CD8-positive, alpha-beta memory T cell (primary cell): ENCODE data around the gene ZNF407. TPM values are rescaled to one million over a fixed set of nuclear protein-coding genes. Genes with fewer than 3 reads are reported as not detected.

Experiments
- CTCF ChIA-PET: fragments of 350-600 bp; sonication (Branson Sonifier 250); formaldehyde crosslinking; loops from one replicate; lab custom pipeline; 2021; ENCODE audit warnings: antibody characterized with exemption; lab: Charles Lee
- POLR2A ChIA-PET: fragments of 350-600 bp; sonication (Branson Sonifier 250); formaldehyde crosslinking; loops from one replicate; lab custom pipeline; 2021; ENCODE audit warnings: antibody characterized with exemption; lab: Charles Lee
- DNase-seq, 5 donors: peaks; one replicate each; pipeline versions ENCODE4 v3.0.0 to v3.0.0-alpha.2; 2020 to 2022; ENCODE audit warnings: mixed read lengths in 1 of 5
- H3K27ac ChIP-seq: one replicate; pipeline ENCODE4 v1.7.0; 2013; ENCODE audit warnings: low read depth, mild to moderate bottlenecking, low read length, moderate library complexity
- H3K27me3 ChIP-seq: 2 replicates; pipeline ENCODE4 v1.7.0; 2013; ENCODE audit warnings: low read length, mild to moderate bottlenecking; ENCODE audit not compliant: insufficient read depth, poor library complexity, severe bottlenecking
- H3K36me3 ChIP-seq: 2 replicates; pipeline ENCODE4 v1.7.0; 2013; ENCODE audit warnings: mild to moderate bottlenecking, low read length, moderate library complexity; ENCODE audit not compliant: insufficient read depth
- H3K4me1 ChIP-seq: 2 replicates; pipeline ENCODE4 v1.7.0; 2013; ENCODE audit warnings: mild to moderate bottlenecking, low read length, moderate library complexity; ENCODE audit not compliant: insufficient read depth
- H3K4me3 ChIP-seq: 2 replicates; pipeline ENCODE4 v1.7.0; 2013; ENCODE audit warnings: mild to moderate bottlenecking, low read length
- H3K9me3 ChIP-seq: 2 replicates; pipeline ENCODE4 v1.7.0; 2013; ENCODE audit warnings: mild to moderate bottlenecking, low read length
- H3K27ac Mint-ChIP-seq, 8 donors: one replicate each; pipeline ENCODE4 v1.8.0; 2020 to 2021; ENCODE audit warnings: mixed read lengths in 8 of 8, mild to moderate bottlenecking in 6 of 8, inconsistent platforms in 3 of 8, moderate library complexity in 3 of 8
- H3K27me3 Mint-ChIP-seq, 2 donors: one replicate each; pipeline ENCODE4 v1.8.0; 2020 to 2021; ENCODE audit warnings: mixed read lengths in 2 of 2, mild to moderate bottlenecking in 1 of 2, moderate library complexity in 1 of 2
- H3K36me3 Mint-ChIP-seq, 3 donors: one replicate each; pipeline ENCODE4 v1.8.0; 2020 to 2021; ENCODE audit warnings: mixed read lengths in 3 of 3, inconsistent platforms in 1 of 3, mild to moderate bottlenecking in 1 of 3
- H3K4me1 Mint-ChIP-seq, 3 donors: one replicate each; pipeline ENCODE4 v1.8.0; 2020 to 2021; ENCODE audit warnings: mixed read lengths in 3 of 3, inconsistent platforms in 1 of 3, mild to moderate bottlenecking in 1 of 3
- H3K4me3 Mint-ChIP-seq, 7 donors: one replicate each; pipeline ENCODE4 v1.8.0; 2020 to 2021; ENCODE audit warnings: mixed read lengths in 7 of 7, mild to moderate bottlenecking in 6 of 7, moderate library complexity in 4 of 7, inconsistent platforms in 2 of 7
- H3K9me3 Mint-ChIP-seq, 5 donors: one replicate each; pipeline ENCODE4 v1.8.0; 2020 to 2022; ENCODE audit warnings: mixed read lengths in 5 of 5, mild to moderate bottlenecking in 3 of 5, moderate library complexity in 2 of 5, inconsistent platforms in 1 of 5
- polyA plus RNA-seq: library from polyadenylated mRNA; unstranded; fragments of 300-500 nt; fragmentation: Illumina TruSeq; gene quantifications from one replicate; pipeline ENCODE4 v1.2.3, GENCODE V29; 2021
- total RNA-seq, 2 experiments: library from RNA; stranded (reverse); gene quantifications; one replicate each; pipeline ENCODE4 v1.2.3, GENCODE V29; 2021

The ZNF407 gene
- total and polyA plus RNA-seq, 3 experiments from 2014 or later = 4.1 to 15.5 (median 14.9) TPM

DNA sequence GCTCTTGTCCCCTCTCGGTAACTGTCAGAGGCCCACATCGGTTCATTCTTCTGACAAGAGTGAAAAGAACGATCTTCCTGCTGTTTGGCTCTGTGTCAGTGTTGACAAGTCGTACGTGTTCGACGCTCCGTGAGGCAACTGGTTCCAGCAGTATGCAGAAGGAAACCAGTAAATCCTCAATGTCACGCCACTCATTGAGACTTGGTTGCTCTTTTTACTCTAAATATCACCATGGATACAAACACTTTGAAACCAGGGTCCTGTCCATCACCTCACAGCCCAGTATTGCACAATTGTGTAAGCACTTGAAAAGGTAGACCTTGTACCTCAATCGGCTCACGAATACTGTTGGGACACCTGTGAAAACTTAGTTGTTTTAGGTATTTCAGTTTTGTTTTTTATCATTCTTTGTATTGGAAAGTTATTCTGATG lies 136.4 kb downstream of the ZNF407 start:
- H3K27ac ChIP-seq = no peak overlapping the region
- no peaks in the 10 kb centered on the region for H3K27me3 ChIP-seq
- H3K9me3 Mint-ChIP-seq = no peaks in the 10 kb centered on the region
- ChIA-PET CTCF (no interaction called here), POLR2A (no interaction called here)
- no peak overlapping the region for H3K4me3 Mint-ChIP-seq
- no peaks in the 10 kb centered on the region for H3K36me3 ChIP-seq
- no peak for DNase-seq
- no peak overlapping the region for H3K27ac Mint-ChIP-seq
- H3K9me3 ChIP-seq = no peaks in the 10 kb centered on the region
- H3K4me3 ChIP-seq = no peak overlapping the region
- peaks cover 3 to 10% (median 7%) of the 10 kb centered on the region in 3 donors for H3K36me3 Mint-ChIP-seq
- H3K4me1 Mint-ChIP-seq = peaks cover 1 to 9% (median 3%) of the 10 kb centered on the region in 3 donors
- no peaks in the 10 kb centered on the region for H3K4me1 ChIP-seq
- H3K27me3 Mint-ChIP-seq = no peaks in the 10 kb centered on the region

DNA sequence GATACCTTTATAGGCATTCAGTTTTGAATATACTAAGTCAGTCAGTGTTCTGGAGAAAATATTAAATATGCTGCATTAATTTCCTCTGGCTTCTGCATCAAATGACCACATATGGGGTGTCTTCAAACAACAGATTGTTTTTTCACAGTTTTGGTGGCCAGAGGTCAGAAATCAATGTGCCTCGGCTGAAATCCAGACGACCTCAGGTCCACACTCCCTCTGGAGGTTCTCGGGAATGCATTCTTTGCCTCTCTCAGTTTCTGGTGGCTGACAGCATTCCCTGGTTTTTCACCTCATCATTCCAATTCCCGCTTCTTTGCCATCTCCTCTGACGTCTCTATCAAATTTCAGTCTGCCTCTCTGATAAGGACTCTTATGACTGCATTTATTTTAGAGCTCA lies 142.3 kb downstream of the ZNF407 start:
- Histone ChIP-seq H3K4me3 (no peak overlapping the region), H3K36me3 (no peaks in the 10 kb centered on the region), H3K27me3 (no peaks in the 10 kb centered on the region), H3K27ac (no peak overlapping the region), H3K9me3 (no peaks in the 10 kb centered on the region), H3K4me1 (no peaks in the 10 kb centered on the region)
- H3K27ac Mint-ChIP-seq = peak overlapping the region in 1 of 8 donors; percentile 5
- DNase-seq = no peak
- no peaks in the 10 kb centered on the region for H3K27me3 Mint-ChIP-seq
- peaks cover 0 to 4% (median 3%) of the 10 kb centered on the region in 3 donors for H3K4me1 Mint-ChIP-seq
- ChIA-PET CTCF (no interaction called here), POLR2A (no interaction called here)
- H3K4me3 Mint-ChIP-seq = no peak overlapping the region
- H3K9me3 Mint-ChIP-seq = no peaks in the 10 kb centered on the region
- peaks cover 0 to 5% (median 0%) of the 10 kb centered on the region in 3 donors for H3K36me3 Mint-ChIP-seq

DNA sequence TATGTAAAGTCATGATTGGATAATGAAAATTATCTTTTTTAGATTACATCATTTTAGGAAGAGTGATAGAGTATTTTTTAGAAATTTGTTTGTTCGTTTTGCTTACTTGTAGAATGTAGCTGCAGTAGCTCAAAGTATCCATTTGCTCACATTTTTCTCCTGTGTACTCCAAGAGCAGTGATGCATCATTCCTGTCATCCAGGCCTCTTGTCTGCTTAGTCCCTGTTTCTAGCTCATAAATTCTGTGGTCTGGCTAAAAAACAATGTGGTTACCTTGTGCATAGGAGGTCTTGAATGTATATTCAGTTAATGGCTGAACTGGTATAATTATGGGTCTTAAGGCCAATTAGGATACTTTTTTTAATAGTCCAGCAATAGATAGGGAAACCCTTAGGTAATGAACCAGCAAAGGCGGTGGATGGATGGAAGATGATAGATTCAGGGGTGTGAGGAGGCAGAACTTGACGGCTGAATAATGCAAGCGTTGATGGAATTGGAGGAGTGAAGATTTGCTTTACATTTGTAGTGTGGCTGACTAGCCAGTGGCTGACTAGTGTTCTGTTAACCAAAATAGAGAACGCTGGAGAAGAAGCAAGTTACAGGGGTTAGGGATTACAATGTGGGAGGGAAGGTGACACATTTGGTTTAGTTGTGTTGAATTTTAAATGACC lies 145.0 kb downstream of the ZNF407 start:
- Histone ChIP-seq H3K4me1 (no peaks in the 10 kb centered on the region), H3K36me3 (no peaks in the 10 kb centered on the region), H3K4me3 (no peak overlapping the region), H3K27me3 (no peaks in the 10 kb centered on the region), H3K27ac (no peak overlapping the region), H3K9me3 (no peaks in the 10 kb centered on the region)
- no peak for DNase-seq
- ChIA-PET POLR2A (no interaction called here), CTCF (no interaction called here)
- Mint-ChIP-seq H3K27me3 (no peaks in the 10 kb centered on the region), H3K4me3 (no peak overlapping the region), H3K9me3 (no peaks in the 10 kb centered on the region), H3K27ac (peak overlapping the region in 1 of 8 donors; percentile 21), H3K36me3 (peaks cover 0 to 5% (median 0%) of the 10 kb centered on the region in 3 donors), H3K4me1 (peaks cover 3 to 5% (median 4%) of the 10 kb centered on the region in 3 donors)

DNA sequence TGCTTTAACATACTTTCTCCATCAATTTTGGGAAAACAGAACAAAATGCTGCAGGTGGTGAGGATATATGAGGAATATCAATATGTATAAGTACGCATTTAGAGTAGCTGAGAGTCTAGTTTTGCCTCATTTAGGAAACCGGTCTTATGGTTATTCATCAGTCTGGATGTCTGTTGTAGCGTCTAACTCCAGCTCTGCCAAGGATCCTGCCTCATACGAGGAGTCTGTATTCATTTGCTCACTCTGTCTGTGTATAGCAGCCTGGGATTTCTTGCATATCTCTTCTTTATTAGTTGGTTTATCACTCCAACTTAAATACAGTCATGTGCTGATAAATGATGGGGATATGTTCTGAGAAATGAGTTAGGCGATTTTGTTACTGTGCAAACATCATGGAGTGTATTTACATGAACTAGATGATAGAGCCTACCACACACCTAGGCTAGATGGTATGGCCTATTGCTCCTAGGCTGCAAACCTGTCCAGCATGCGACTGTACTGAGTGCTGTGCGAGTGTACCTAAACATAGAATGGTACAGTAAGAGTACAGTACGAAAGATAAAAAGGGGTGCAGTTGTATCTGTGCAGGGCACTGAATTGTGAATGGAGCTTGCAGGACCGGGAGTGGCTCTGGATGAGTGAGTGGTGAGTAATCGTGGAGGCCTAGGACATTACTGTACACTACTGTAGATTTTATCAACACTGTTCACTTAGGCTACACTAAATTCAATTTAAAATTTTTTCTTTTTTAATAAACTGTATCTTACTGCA lies 148.1 kb downstream of the ZNF407 start:
- POLR2A ChIA-PET = no interaction called here
- no peaks in the 10 kb centered on the region for H3K27me3 Mint-ChIP-seq
- CTCF ChIA-PET = no interaction called here

DNA sequence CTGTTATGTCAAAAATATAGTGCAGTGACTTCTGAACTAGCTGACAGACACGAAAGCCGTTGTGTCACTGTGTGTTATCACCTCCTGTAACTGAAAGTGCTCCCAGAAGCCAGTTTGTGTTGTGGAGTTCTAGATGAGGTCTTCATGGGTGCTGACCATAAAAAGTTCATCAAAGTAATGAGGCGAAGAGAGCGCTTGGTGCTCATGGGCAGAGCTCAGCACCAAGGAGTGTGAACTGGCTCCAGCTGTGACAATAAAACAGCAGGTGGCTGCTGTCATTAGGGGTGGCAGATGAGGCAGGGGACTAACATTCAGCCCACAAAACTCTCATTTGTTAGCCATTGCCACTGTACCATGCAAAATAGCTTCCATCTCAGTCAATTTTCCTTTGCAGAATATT lies 151.1 kb downstream of the ZNF407 start:
- Histone ChIP-seq H3K4me3 (no peak overlapping the region), H3K4me1 (no peaks in the 10 kb centered on the region), H3K9me3 (no peaks in the 10 kb centered on the region), H3K27ac (no peak overlapping the region), H3K27me3 (no peaks in the 10 kb centered on the region), H3K36me3 (no peaks in the 10 kb centered on the region)
- H3K9me3 Mint-ChIP-seq = peaks cover 0 to 14% (median 8%) of the 10 kb centered on the region in 5 donors
- H3K4me3 Mint-ChIP-seq = no peak overlapping the region
- ChIA-PET POLR2A (no interaction called here), CTCF (no interaction called here)
- H3K27me3 Mint-ChIP-seq = no peaks in the 10 kb centered on the region
- DNase-seq = no peak
- H3K4me1 Mint-ChIP-seq = peaks cover 3 to 8% (median 5%) of the 10 kb centered on the region in 3 donors
- H3K36me3 Mint-ChIP-seq = peaks cover 5 to 12% (median 11%) of the 10 kb centered on the region in 3 donors
- peak overlapping the region in 1 of 8 donors; percentile 28 for H3K27ac Mint-ChIP-seq

More for the DNA sequence above, 148.1 kb downstream of the ZNF407 start:
- no peak overlapping the region for H3K4me3 Mint-ChIP-seq
- H3K27ac Mint-ChIP-seq = no peak overlapping the region
- no peak for DNase-seq
- H3K27me3 ChIP-seq = no peaks in the 10 kb centered on the region
- H3K4me1 ChIP-seq = no peaks in the 10 kb centered on the region
- H3K4me1 Mint-ChIP-seq = peaks cover 3 to 8% (median 4%) of the 10 kb centered on the region in 3 donors
- no peaks in the 10 kb centered on the region for H3K36me3 ChIP-seq
- H3K27ac ChIP-seq = no peak overlapping the region
- H3K4me3 ChIP-seq = no peak overlapping the region
- no peaks in the 10 kb centered on the region for H3K9me3 ChIP-seq
- H3K9me3 Mint-ChIP-seq = peaks cover 0 to 3% (median 2%) of the 10 kb centered on the region in 5 donors
- peaks cover 0 to 10% (median 5%) of the 10 kb centered on the region in 3 donors for H3K36me3 Mint-ChIP-seq

DNA sequence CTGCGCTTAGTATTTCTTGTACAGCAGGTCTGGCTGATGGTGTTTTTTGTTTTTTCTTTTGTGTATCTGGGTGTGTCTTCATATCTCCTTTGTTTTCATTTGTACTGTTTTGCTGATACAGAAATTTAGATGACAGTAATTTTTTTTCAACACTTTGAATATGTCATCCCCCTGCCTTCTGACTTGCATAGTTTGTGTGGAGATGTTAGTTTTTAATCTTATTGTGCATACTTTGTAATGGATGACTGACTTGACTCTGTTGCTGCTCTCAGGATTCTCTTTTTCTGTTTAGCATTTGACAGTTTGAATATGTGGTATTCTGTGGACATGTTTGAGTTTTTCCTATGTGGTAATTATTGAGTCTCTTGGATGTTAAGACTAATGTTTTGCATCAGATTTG lies 161.3 kb downstream of the ZNF407 start:
- Mint-ChIP-seq H3K27me3 (no peaks in the 10 kb centered on the region), H3K9me3 (peaks cover 15 to 32% (median 20%) of the 10 kb centered on the region in 5 donors), H3K27ac (no peak overlapping the region), H3K4me3 (no peak overlapping the region), H3K36me3 (peaks cover 10 to 35% (median 20%) of the 10 kb centered on the region in 3 donors), H3K4me1 (peaks cover 10 to 16% (median 12%) of the 10 kb centered on the region in 3 donors)
- Histone ChIP-seq H3K4me1 (no peaks in the 10 kb centered on the region), H3K27me3 (no peaks in the 10 kb centered on the region), H3K4me3 (no peak overlapping the region), H3K9me3 (no peaks in the 10 kb centered on the region), H3K36me3 (no peaks in the 10 kb centered on the region), H3K27ac (no peak overlapping the region)
- CTCF ChIA-PET = no interaction called here
- no peak for DNase-seq
- POLR2A ChIA-PET = no interaction called here

DNA sequence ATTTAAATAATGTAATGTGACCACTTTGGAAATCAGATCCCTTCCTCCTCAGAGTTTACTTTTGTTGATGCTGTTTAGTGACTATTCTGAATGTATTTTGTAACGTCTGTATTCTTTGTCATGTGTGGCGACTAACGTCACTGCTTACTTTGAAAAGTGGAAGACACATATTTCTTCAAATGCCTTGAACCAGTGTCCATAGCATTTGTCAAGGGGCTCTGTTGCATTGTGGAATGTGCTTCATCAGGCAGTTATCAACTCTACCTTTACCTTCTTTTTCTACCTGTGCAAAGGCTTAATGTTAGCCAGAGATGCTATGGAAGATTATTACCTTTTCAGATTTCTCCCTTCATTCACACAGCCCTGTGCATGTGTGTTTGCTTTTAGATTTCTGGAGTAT lies 162.4 kb downstream of the ZNF407 start:
- H3K4me1 ChIP-seq = no peaks in the 10 kb centered on the region
- DNase-seq = no peak
- no peak overlapping the region for H3K4me3 Mint-ChIP-seq
- no peaks in the 10 kb centered on the region for H3K27me3 ChIP-seq
- CTCF ChIA-PET = no interaction called here
- no peak overlapping the region for H3K27ac Mint-ChIP-seq
- H3K27me3 Mint-ChIP-seq = no peaks in the 10 kb centered on the region
- peaks cover 4 to 14% (median 7%) of the 10 kb centered on the region in 3 donors for H3K4me1 Mint-ChIP-seq
- no peak overlapping the region for H3K4me3 ChIP-seq
- no peak overlapping the region for H3K27ac ChIP-seq
- POLR2A ChIA-PET = no interaction called here
- H3K36me3 ChIP-seq = no peaks in the 10 kb centered on the region
- peaks cover 15 to 32% (median 21%) of the 10 kb centered on the region in 5 donors for H3K9me3 Mint-ChIP-seq
- peaks cover 15 to 38% (median 21%) of the 10 kb centered on the region in 3 donors for H3K36me3 Mint-ChIP-seq
- H3K9me3 ChIP-seq = no peaks in the 10 kb centered on the region

DNA sequence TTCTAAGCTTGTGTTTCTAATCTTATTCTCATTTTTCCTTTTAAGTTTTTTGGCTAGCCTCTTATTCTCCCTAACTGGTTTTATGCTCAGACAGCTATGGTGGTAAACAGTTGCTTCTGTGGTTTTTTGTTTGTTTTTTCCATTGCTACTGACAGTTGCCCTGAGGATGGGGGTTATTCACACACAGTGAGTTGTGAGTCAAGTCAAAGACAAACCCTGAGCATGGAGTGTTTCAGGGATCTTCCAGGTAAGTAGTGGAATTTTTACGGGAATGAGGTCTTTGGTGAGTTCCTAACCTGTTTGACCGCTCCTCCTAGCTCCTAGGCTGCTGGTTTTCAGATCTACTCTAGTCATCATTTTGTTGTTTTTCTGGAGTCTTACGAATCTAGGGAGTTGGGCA lies 162.8 kb downstream of the ZNF407 start:
- POLR2A ChIA-PET = no interaction called here
- Histone ChIP-seq H3K36me3 (no peaks in the 10 kb centered on the region), H3K4me3 (no peak overlapping the region), H3K9me3 (no peaks in the 10 kb centered on the region), H3K27ac (no peak overlapping the region), H3K4me1 (no peaks in the 10 kb centered on the region), H3K27me3 (no peaks in the 10 kb centered on the region)
- Mint-ChIP-seq H3K27me3 (no peaks in the 10 kb centered on the region), H3K4me1 (peaks cover 4 to 14% (median 5%) of the 10 kb centered on the region in 3 donors), H3K27ac (no peak overlapping the region), H3K4me3 (no peak overlapping the region), H3K36me3 (peaks cover 15 to 38% (median 21%) of the 10 kb centered on the region in 3 donors), H3K9me3 (peaks cover 15 to 32% (median 21%) of the 10 kb centered on the region in 5 donors)
- CTCF ChIA-PET = no interaction called here
- DNase-seq = no peak
